IMR-90 (cell line): ENCODE measurements around the gene CEP20. TPM values are rescaled to one million over a fixed set of nuclear protein-coding genes. Genes with fewer than 3 reads are reported as not detected.

Experiments used
- ATAC-seq: fragments of 200-7000 bp; cut with Tn5 transposase; 2 replicates; pipeline ENCODE4 v1.9.1; 2020; ENCODE audit warnings: low read depth, mild to moderate bottlenecking, moderate library complexity
- BruUV-seq: library from RNA; stranded (reverse); fragments of 400-500 nt; replicated peaks from 2 replicates; lab custom pipeline; 2021; lab: Mats Ljungman, UMichigan
- CTCF ChIA-PET: fragments of 300-600 bp; formaldehyde crosslinking; extraction: SDS; loops from one replicate; lab custom pipeline; 2021; ENCODE audit warnings: antibody characterized with exemption; lab: Yijun Ruan, JAX
- POLR2A ChIA-PET: fragments of 300-600 bp; sonication (Branson Sonifier 250); formaldehyde crosslinking; loops from one replicate; lab custom pipeline; 2022; ENCODE audit warnings: antibody characterized with exemption; ENCODE audit not compliant: unreplicated experiment; lab: Charles Lee
- DNase-seq: peaks from one replicate; pipeline ENCODE4 v3.0.0; 2013
- H2AFZ ChIP-seq: replicated peaks from 2 replicates; pipeline ENCODE3; 2013; ENCODE audit warnings: low read length, mild to moderate bottlenecking; ENCODE audit not compliant: poor library complexity
- H2AK5ac ChIP-seq: 2 replicates; pipeline ENCODE4 v1.6.1; 2013; ENCODE audit warnings: low read depth, low read length, inconsistent platforms
- H2AK9ac ChIP-seq: replicated peaks from 2 replicates; pipeline ENCODE3; 2013; ENCODE audit warnings: mild to moderate bottlenecking, low read depth, low read length, moderate library complexity; ENCODE audit not compliant: poor library complexity
- H2BK120ac ChIP-seq: 2 replicates; pipeline ENCODE4 v1.6.1; 2013; ENCODE audit warnings: low read depth, low read length, inconsistent platforms
- H2BK15ac ChIP-seq: 3 replicates; pipeline ENCODE4 v1.6.1; 2013; ENCODE audit warnings: low read depth, low read length, inconsistent platforms
- H2BK20ac ChIP-seq: 2 replicates; pipeline ENCODE4 v1.6.1; 2013; ENCODE audit warnings: low read depth, mild to moderate bottlenecking, inconsistent platforms, low read length, moderate library complexity
- H2BK5ac ChIP-seq: 2 replicates; pipeline ENCODE4 v1.6.1; 2013; ENCODE audit warnings: mild to moderate bottlenecking, low read depth, low read length, inconsistent platforms; ENCODE audit not compliant: poor library complexity, severe bottlenecking
- H3K14ac ChIP-seq: replicated peaks from 2 replicates; pipeline ENCODE4 v1.6.1; 2013; ENCODE audit warnings: low read depth, low read length, inconsistent platforms
- H3K18ac ChIP-seq: 2 replicates; pipeline ENCODE4 v1.6.1; 2013; ENCODE audit warnings: low read depth, low read length, control low read depth
- H3K23ac ChIP-seq: 2 replicates; pipeline ENCODE4 v1.6.1; 2013; ENCODE audit warnings: low read depth, low read length, inconsistent platforms
- H3K27ac ChIP-seq: 2 replicates; pipeline ENCODE4 v1.5.1; 2013; ENCODE audit warnings: mild to moderate bottlenecking, control low read depth, low read length; ENCODE audit not compliant: insufficient read depth
- H3K27me3 ChIP-seq: 2 replicates; pipeline ENCODE4 v1.6.1; 2013; ENCODE audit warnings: low read length; ENCODE audit not compliant: control insufficient read depth, insufficient read depth
- H3K36me3 ChIP-seq: 2 replicates; pipeline ENCODE4 v1.6.1; 2013; ENCODE audit warnings: low read length, mixed read lengths; ENCODE audit not compliant: control insufficient read depth, insufficient read depth
- H3K4ac ChIP-seq: 2 replicates; pipeline ENCODE4 v1.6.1; 2013; ENCODE audit warnings: low read depth, low read length, inconsistent platforms
- H3K4me1 ChIP-seq: 2 replicates; pipeline ENCODE4 v1.6.1; 2013; ENCODE audit warnings: low read length, mixed read lengths; ENCODE audit not compliant: control insufficient read depth, insufficient read depth
- H3K4me2 ChIP-seq: 2 replicates; pipeline ENCODE4 v1.6.1; 2013; ENCODE audit warnings: low read depth, mild to moderate bottlenecking, control low read depth, low read length, moderate library complexity
- H3K4me3 ChIP-seq: 2 replicates; pipeline ENCODE4 v1.5.1; 2013; ENCODE audit warnings: low read depth, mild to moderate bottlenecking, control low read depth, low read length, moderate library complexity; ENCODE audit not compliant: insufficient read depth
- H3K56ac ChIP-seq: 2 replicates; pipeline ENCODE4 v1.6.1; 2013; ENCODE audit warnings: low read length, inconsistent platforms; ENCODE audit not compliant: insufficient read depth; ENCODE audit errors: extremely low read depth
- H3K79me1 ChIP-seq, 2 experiments: 2 replicates each; pipeline ENCODE4 v1.6.1; 2013; ENCODE audit warnings: low read length in 2 of 2, inconsistent platforms in 1 of 2, low read depth in 1 of 2
- H3K9ac ChIP-seq: 2 replicates; pipeline ENCODE4 v1.6.1; 2013; ENCODE audit warnings: low read depth, low read length, control low read depth
- H3K9me1 ChIP-seq: 2 replicates; pipeline ENCODE4 v1.6.1; 2013; ENCODE audit warnings: low read length, inconsistent platforms; ENCODE audit not compliant: insufficient read depth
- H3K9me3 ChIP-seq: 2 replicates; pipeline ENCODE4 v1.6.1; 2013; ENCODE audit warnings: low read length; ENCODE audit not compliant: control insufficient read depth, insufficient read depth
- H4K20me1 ChIP-seq: 2 replicates; pipeline ENCODE4 v1.6.1; 2013; ENCODE audit warnings: low read length, inconsistent platforms; ENCODE audit not compliant: insufficient read depth
- H4K5ac ChIP-seq: 2 replicates; pipeline ENCODE4 v1.6.1; 2013; ENCODE audit warnings: mild to moderate bottlenecking, low read depth, low read length, control low read depth
- H4K8ac ChIP-seq, 2 experiments: 2 replicates each; pipeline ENCODE4 v1.6.1; 2013; ENCODE audit warnings: low read depth in 2 of 2, low read length in 2 of 2, control low read depth in 1 of 2, inconsistent platforms in 1 of 2
- H4K91ac ChIP-seq: 2 replicates; pipeline ENCODE4 v1.6.1; 2013; ENCODE audit warnings: low read depth, low read length, inconsistent platforms; ENCODE audit not compliant: insufficient read depth
- CEBPB ChIP-seq: IDR thresholded peaks from 2 replicates; pipeline ENCODE4 v1.6.1; 2012; ENCODE audit warnings: low read depth, low read length, improper control_type of control experiment
- MXI1 ChIP-seq: IDR thresholded peaks from 2 replicates; pipeline ENCODE4 v1.6.1; 2012; ENCODE audit warnings: low read depth, mild to moderate bottlenecking, low read length, moderate library complexity, borderline replicate concordance
- POLR2A ChIP-seq: IDR thresholded peaks from 2 replicates; pipeline ENCODE4 v1.6.1; 2012; ENCODE audit warnings: mild to moderate bottlenecking, low read depth, low read length
- RFX5 ChIP-seq: IDR thresholded peaks from 2 replicates; pipeline ENCODE4 v1.8.0; 2012; ENCODE audit warnings: low read depth, mild to moderate bottlenecking, low read length, moderate library complexity
- SMC3 ChIP-seq: fragments of 150-350 bp; IDR thresholded peaks from 2 replicates; pipeline ENCODE4 v1.6.1; 2016; ENCODE audit warnings: low read depth, mild to moderate bottlenecking, antibody characterized with exemption, low read length, moderate library complexity
- WGBS, 2 experiments: methylation state at CpG; one replicate each; pipeline versions ENCODE4 v1.1.5 to v1.1.7; 2013; ENCODE audit warnings: missing lambda C conversion rate in 2 of 2; ENCODE audit not compliant: insufficient read length in 1 of 2; ENCODE audit errors: extremely low coverage in 2 of 2; 5-methylcytosine and 5-hydroxymethylcytosine counted together
- dilution Hi-C: fragments of 300-500 bp; cut with HindIII; formaldehyde crosslinking; loops from one replicate; pipeline ENCODE4 v1.14.3; 2018; ENCODE audit warnings: low sequenced_read_pairs; ENCODE audit not compliant: unreplicated experiment
- in situ Hi-C: fragments of 300-500 bp; cut with MboI; formaldehyde crosslinking; loops from 3 replicates; pipeline ENCODE4 v1.14.3; 2019; ENCODE audit warnings: low sequenced_read_pairs, inconsistent platforms, mixed read lengths
- intact Hi-C: fragments of 100-400 bp; cut with micrococcal nuclease; formaldehyde crosslinking; loops from 2 replicates; pipeline ENCODE4 v1.10.0; 2022
- polyA plus RNA-seq, 3 experiments: library from polyadenylated mRNA; depleted of rRNA; stranded (reverse); fragments of >200 nt; gene quantifications; 2 replicates each; pipeline ENCODE4 v1.2.3, GENCODE V29; 2012; ENCODE audit warnings: low replicate concordance in 1 of 3
- total RNA-seq: library from RNA; depleted of rRNA; stranded (reverse); fragments of >200 nt; gene quantifications from 2 replicates; pipeline ENCODE4 v1.2.3, GENCODE V29; 2012
- TF ChIP-seq, protein P1 (sequence below): fragments of 150-350 bp; IDR thresholded peaks from 2 replicates; pipeline ENCODE4 v1.6.1; 2017; ENCODE audit warnings: mild to moderate bottlenecking, antibody characterized with exemption, low read length, low read depth
- TF ChIP-seq, protein P2 (sequence below): conservative IDR thresholded peaks from 2 replicates; pipeline ENCODE4 v1.5.1; 2012; ENCODE audit warnings: mild to moderate bottlenecking, low read depth, low read length, improper control_type of control experiment
- TF ChIP-seq, protein P3 (sequence below): fragments of 150-350 bp; IDR thresholded peaks from 2 replicates; pipeline ENCODE4 v1.6.1; 2016; ENCODE audit warnings: low read depth, mild to moderate bottlenecking, low read length, moderate library complexity, borderline replicate concordance

The CEP20 gene
- total and polyA plus RNA-seq, 2 of the 4 experiments (the other 2 are of a cell fraction) = 28.8 to 40.1 TPM

DNA sequence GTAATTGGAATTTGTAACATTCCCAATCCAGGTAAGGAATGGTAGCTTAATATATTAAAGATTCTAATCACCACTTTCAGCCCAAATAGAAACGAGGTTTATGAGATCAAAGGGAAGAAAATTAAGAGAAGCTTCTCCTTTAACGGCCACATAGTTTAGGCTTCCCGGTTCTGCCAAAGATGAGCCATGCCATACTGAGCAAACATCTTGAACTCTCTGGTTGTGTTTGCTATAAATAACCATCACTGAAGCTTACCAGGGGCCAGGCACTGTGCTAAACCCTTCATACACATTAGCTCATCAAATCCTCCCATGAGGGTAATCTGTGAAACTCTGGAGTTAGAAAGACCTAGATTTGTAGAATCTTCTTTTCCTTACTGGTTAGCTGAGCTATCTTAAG is 34.3 kb downstream of the CEP20 start:
- Histone ChIP-seq H3K9me3 (no peaks in the 10 kb centered on the region), H3K23ac (no peak overlapping the region), H3K14ac (no peak overlapping the region), H2BK15ac (no peak overlapping the region; the same call in 2 of the 3 replicates), H3K9me1 (no peaks in the 10 kb centered on the region; the same call in 1 of the 2 replicates), H2BK20ac (no peak overlapping the region), H4K8ac (no peak overlapping the region), H3K4me2 (no peak overlapping the region), H3K9ac (no peak overlapping the region), H2BK120ac (no peak overlapping the region), H3K18ac (no peak overlapping the region), H3K4me1 (peaks cover 8% of the 10 kb centered on the region), H3K36me3 (no peaks in the 10 kb centered on the region), H3K56ac (no peak overlapping the region), H4K20me1 (no peaks in the 10 kb centered on the region), H2AFZ (no peak overlapping the region), H2AK5ac (no peak overlapping the region), H3K27ac (no peak overlapping the region), H3K27me3 (peaks cover 30% of the 10 kb centered on the region), H4K5ac (no peak overlapping the region), H2AK9ac (no peak overlapping the region), H4K91ac (no peak overlapping the region), H3K79me1 (no peaks in the 10 kb centered on the region), H3K4me3 (no peak overlapping the region), H3K4ac (no peak overlapping the region), H2BK5ac (no peak overlapping the region)
- CTCF ChIA-PET = no interaction called here
- TF ChIP-seq CEBPB (no peak), RFX5 (no peak), POLR2A (no peak), MXI1 (no peak), SMC3 (no peak)
- TF ChIP-seq, protein P1, sequence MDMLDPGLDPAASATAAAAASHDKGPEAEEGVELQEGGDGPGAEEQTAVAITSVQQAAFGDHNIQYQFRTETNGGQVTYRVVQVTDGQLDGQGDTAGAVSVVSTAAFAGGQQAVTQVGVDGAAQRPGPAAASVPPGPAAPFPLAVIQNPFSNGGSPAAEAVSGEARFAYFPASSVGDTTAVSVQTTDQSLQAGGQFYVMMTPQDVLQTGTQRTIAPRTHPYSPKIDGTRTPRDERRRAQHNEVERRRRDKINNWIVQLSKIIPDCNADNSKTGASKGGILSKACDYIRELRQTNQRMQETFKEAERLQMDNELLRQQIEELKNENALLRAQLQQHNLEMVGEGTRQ = no peak
- TF ChIP-seq, protein P2, sequence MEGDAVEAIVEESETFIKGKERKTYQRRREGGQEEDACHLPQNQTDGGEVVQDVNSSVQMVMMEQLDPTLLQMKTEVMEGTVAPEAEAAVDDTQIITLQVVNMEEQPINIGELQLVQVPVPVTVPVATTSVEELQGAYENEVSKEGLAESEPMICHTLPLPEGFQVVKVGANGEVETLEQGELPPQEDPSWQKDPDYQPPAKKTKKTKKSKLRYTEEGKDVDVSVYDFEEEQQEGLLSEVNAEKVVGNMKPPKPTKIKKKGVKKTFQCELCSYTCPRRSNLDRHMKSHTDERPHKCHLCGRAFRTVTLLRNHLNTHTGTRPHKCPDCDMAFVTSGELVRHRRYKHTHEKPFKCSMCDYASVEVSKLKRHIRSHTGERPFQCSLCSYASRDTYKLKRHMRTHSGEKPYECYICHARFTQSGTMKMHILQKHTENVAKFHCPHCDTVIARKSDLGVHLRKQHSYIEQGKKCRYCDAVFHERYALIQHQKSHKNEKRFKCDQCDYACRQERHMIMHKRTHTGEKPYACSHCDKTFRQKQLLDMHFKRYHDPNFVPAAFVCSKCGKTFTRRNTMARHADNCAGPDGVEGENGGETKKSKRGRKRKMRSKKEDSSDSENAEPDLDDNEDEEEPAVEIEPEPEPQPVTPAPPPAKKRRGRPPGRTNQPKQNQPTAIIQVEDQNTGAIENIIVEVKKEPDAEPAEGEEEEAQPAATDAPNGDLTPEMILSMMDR = no peak
- TF ChIP-seq, protein P3, sequence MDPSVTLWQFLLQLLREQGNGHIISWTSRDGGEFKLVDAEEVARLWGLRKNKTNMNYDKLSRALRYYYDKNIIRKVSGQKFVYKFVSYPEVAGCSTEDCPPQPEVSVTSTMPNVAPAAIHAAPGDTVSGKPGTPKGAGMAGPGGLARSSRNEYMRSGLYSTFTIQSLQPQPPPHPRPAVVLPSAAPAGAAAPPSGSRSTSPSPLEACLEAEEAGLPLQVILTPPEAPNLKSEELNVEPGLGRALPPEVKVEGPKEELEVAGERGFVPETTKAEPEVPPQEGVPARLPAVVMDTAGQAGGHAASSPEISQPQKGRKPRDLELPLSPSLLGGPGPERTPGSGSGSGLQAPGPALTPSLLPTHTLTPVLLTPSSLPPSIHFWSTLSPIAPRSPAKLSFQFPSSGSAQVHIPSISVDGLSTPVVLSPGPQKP = no peak
- POLR2A ChIA-PET = no interaction called here
- dilution Hi-C loops (no loop called here), in situ Hi-C loops (no loop called here), intact Hi-C loops (no loop called here)
- WGBS, 2 experiments = no CpG with 5 or more reads among the region's 3 CpGs
- no TSS peak for BruUV-seq
- no peak for ATAC-seq
- DNase-seq = no peak
